ENCODE measurements around the gene LNX1.

The LNX1 gene

GRCh38 chr4:53618321-53618720, 27.0 kb upstream of the LNX1 start:
- Histone ChIP-seq H2AFZ (ENCODE audit: low read length) (no peak overlapping the region), H3K27me3 (ENCODE audit: insufficient read depth, low read length, poor library complexity, severe bottlenecking) (no peaks in the 10 kb centered on the region), H3K36me3 (ENCODE audit: insufficient read depth, low read length) (no peaks in the 10 kb centered on the region), H3K4me1 (ENCODE audit: insufficient read depth, low read length, poor library complexity, severe bottlenecking) (no peaks in the 10 kb centered on the region), H3K9me3 (ENCODE audit: insufficient read depth, low read depth, low read length) (no peaks in the 10 kb centered on the region), H3K9me2 (replicated peaks; ENCODE audit: low read depth, low read length) (no peaks in the 10 kb centered on the region), H3K79me2 (ENCODE audit: insufficient read depth, low read length) (no peaks in the 10 kb centered on the region), H4K20me1 (ENCODE audit: insufficient read depth, low read length, poor library complexity, severe bottlenecking) (no peaks in the 10 kb centered on the region), H3K9ac (ENCODE audit: low read depth, low read length, poor library complexity, severe bottlenecking) (no peak overlapping the region), H3K4me3 (ENCODE audit: low read length, poor library complexity, severe bottlenecking) (no peak overlapping the region), H3F3A (ENCODE audit: low read depth) (no peaks in the 10 kb centered on the region), H3K4me2 (ENCODE audit: low read depth, low read length, poor library complexity, severe bottlenecking) (no peak overlapping the region)
- TF ChIP-seq CTCF (conservative IDR thresholded peaks at IDR 0.05; ENCODE audit: low read length): no peak
- TF ChIP-seq EZH2phosphoT487 (IDR thresholded peaks at IDR 0.05; ENCODE audit: borderline replicate concordance): no peak

GRCh38 chr4:53617101-53617680, 25.9 kb upstream of the LNX1 start:
- Histone ChIP-seq H3K9me2 (replicated peaks; ENCODE audit: low read depth, low read length) (no peaks in the 10 kb centered on the region), H3F3A (ENCODE audit: low read depth) (no peaks in the 10 kb centered on the region)
- no peak for TF ChIP-seq EZH2phosphoT487 (IDR thresholded peaks at IDR 0.05; ENCODE audit: borderline replicate concordance)
- no peak for TF ChIP-seq CTCF (conservative IDR thresholded peaks at IDR 0.05; ENCODE audit: low read length)

GRCh38 chr4:53616219-53616618, 24.9 kb upstream of the LNX1 start:
- no peaks in the 10 kb centered on the region for H3K9me3 ChIP-seq (ENCODE audit: insufficient read depth, low read depth, low read length)
- H3K36me3 ChIP-seq (ENCODE audit: insufficient read depth, low read length): no peaks in the 10 kb centered on the region
- no peak overlapping the region for H2AFZ ChIP-seq (ENCODE audit: low read length)
- H3K9ac ChIP-seq (ENCODE audit: low read depth, low read length, poor library complexity, severe bottlenecking): no peak overlapping the region
- no peaks in the 10 kb centered on the region for H3K27me3 ChIP-seq (ENCODE audit: insufficient read depth, low read length, poor library complexity, severe bottlenecking)
- no peak overlapping the region for H3K4me2 ChIP-seq (ENCODE audit: low read depth, low read length, poor library complexity, severe bottlenecking)
- H3K9me2 ChIP-seq (replicated peaks; ENCODE audit: low read depth, low read length): no peaks in the 10 kb centered on the region
- no peaks in the 10 kb centered on the region for H4K20me1 ChIP-seq (ENCODE audit: insufficient read depth, low read length, poor library complexity, severe bottlenecking)
- H3K79me2 ChIP-seq (ENCODE audit: insufficient read depth, low read length): no peaks in the 10 kb centered on the region
- H3K4me1 ChIP-seq (ENCODE audit: insufficient read depth, low read length, poor library complexity, severe bottlenecking): no peaks in the 10 kb centered on the region
- no peaks in the 10 kb centered on the region for H3F3A ChIP-seq (ENCODE audit: low read depth)
- TF ChIP-seq EZH2phosphoT487 (IDR thresholded peaks at IDR 0.05; ENCODE audit: borderline replicate concordance): no peak
- H3K4me3 ChIP-seq (ENCODE audit: low read length, poor library complexity, severe bottlenecking): no peak overlapping the region

More at GRCh38 chr4:53617101-53617680, 25.9 kb upstream of the LNX1 start:
- Histone ChIP-seq H3K79me2 (ENCODE audit: insufficient read depth, low read length) (no peaks in the 10 kb centered on the region), H3K4me2 (ENCODE audit: low read depth, low read length, poor library complexity, severe bottlenecking) (no peak overlapping the region), H3K4me3 (ENCODE audit: low read length, poor library complexity, severe bottlenecking) (no peak overlapping the region), H3K36me3 (ENCODE audit: insufficient read depth, low read length) (no peaks in the 10 kb centered on the region), H4K20me1 (ENCODE audit: insufficient read depth, low read length, poor library complexity, severe bottlenecking) (no peaks in the 10 kb centered on the region), H2AFZ (ENCODE audit: low read length) (no peak overlapping the region), H3K9ac (ENCODE audit: low read depth, low read length, poor library complexity, severe bottlenecking) (no peak overlapping the region), H3K4me1 (ENCODE audit: insufficient read depth, low read length, poor library complexity, severe bottlenecking) (no peaks in the 10 kb centered on the region), H3K9me3 (ENCODE audit: insufficient read depth, low read depth, low read length) (no peaks in the 10 kb centered on the region), H3K27me3 (ENCODE audit: insufficient read depth, low read length, poor library complexity, severe bottlenecking) (no peaks in the 10 kb centered on the region)

DNA sequence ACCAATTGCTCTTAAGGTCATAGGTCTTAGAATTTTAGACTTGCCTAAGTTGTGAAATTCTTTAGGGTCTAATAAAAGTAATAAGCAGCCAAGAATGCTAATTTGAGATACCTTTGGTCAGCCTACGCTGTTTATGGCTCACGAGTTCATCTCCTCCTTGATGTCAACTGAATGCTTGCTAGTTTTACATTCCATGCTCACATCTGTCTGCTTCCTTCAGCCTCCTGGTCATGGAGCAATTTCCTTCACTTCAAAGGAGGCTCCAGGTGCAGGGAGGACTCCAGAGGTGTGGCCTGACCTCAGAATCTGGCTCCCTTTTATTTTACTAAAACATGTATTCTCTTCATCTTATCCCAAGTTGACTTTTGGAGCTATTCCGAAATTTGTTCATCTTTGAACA, 23.3 kb upstream of the LNX1 start:
- Histone ChIP-seq H3F3A (ENCODE audit: low read depth) (no peaks in the 10 kb centered on the region), H2AFZ (ENCODE audit: low read length) (no peak overlapping the region), H3K27me3 (ENCODE audit: insufficient read depth, low read length, poor library complexity, severe bottlenecking) (no peaks in the 10 kb centered on the region), H3K9me2 (replicated peaks; ENCODE audit: low read depth, low read length) (no peaks in the 10 kb centered on the region), H4K20me1 (ENCODE audit: insufficient read depth, low read length, poor library complexity, severe bottlenecking) (no peaks in the 10 kb centered on the region), H3K9me3 (ENCODE audit: insufficient read depth, low read depth, low read length) (no peaks in the 10 kb centered on the region), H3K4me2 (ENCODE audit: low read depth, low read length, poor library complexity, severe bottlenecking) (no peak overlapping the region), H3K36me3 (ENCODE audit: insufficient read depth, low read length) (no peaks in the 10 kb centered on the region), H3K79me2 (ENCODE audit: insufficient read depth, low read length) (no peaks in the 10 kb centered on the region), H3K9ac (ENCODE audit: low read depth, low read length, poor library complexity, severe bottlenecking) (no peak overlapping the region), H3K4me1 (ENCODE audit: insufficient read depth, low read length, poor library complexity, severe bottlenecking) (no peaks in the 10 kb centered on the region), H3K4me3 (ENCODE audit: low read length, poor library complexity, severe bottlenecking) (no peak overlapping the region)
- TF ChIP-seq CTCF (conservative IDR thresholded peaks at IDR 0.05; ENCODE audit: low read length): no peak
- TF ChIP-seq EZH2phosphoT487 (IDR thresholded peaks at IDR 0.05; ENCODE audit: borderline replicate concordance): no peak

Data from Loucy (cell line).